GM18861 (cell line): ENCODE measurements around the gene FUNDC2.
A peak's percentile ranks its signal among the peaks of the same experiment; 100 is the strongest.

Experiments used
- ATAC-seq: cut with Tn5 transposase; IDR thresholded peaks from one replicate; pipeline ENCODE4 v1.9.1; 2021; ENCODE audit not compliant: unreplicated experiment

The FUNDC2 gene

GRCh38 chrX:155023907-155024833, 2.5 kb upstream of the FUNDC2 start:
- no peak for ATAC-seq

- no peak for ATAC-seq
These were observed 271 bp upstream of the FUNDC2 start for GRCh38 chrX:155026420-155026726.

DNA sequence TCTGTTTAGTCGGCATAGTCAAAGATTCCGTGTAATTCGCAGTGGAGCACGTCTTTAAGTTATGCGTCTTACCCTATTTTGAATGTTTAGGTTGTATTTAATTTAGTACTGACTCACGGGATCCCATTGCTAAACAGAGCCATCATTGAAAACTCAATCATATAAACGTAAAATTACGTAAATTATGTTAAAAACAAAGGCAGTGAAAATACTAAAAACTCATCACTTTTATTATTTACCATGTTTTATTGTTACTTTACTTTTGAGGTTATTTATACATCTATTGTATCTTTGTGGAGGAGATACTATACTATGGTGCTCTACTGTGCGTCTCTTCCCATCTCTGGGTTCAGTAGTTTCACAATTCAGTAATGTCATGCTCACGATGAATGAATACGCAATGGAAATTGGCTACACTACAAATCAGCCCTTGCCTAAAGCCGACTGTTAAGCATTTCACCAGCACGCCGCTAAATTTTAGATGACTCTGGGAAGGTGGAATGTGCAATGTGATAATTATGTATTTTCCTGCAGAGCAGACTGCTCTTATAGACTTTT, 944 bp downstream of the FUNDC2 start:
- no peak for ATAC-seq

- no peak for ATAC-seq
These were observed 1.5 kb downstream of the FUNDC2 start for GRCh38 chrX:155028129-155028528.

- ATAC-seq = no peak
These were observed 2.2 kb downstream of the FUNDC2 start for GRCh38 chrX:155028877-155029291.

DNA sequence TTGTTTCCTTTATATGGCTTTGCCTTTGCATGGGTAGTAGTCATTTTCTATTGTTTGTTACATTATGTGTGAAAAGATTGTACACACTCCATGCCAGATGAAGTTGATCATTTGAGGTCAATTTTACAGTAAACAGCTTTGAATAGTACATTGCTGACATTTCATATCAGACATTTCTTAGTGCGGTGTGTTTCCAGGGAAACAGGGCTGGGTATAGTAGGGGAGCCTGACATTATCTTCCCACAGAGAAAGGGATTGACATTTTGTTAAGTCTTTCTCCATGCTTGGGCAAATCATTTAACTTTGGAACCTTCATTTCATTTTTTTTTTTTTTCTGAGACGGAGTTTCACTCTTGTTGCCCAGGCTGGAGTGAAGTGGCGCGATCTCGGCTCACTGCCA, 5.0 kb downstream of the FUNDC2 start:
- ATAC-seq = no peak

- ATAC-seq = no peak
These were observed 9.0 kb downstream of the FUNDC2 start for GRCh38 chrX:155035688-155036087.

- ATAC-seq = no peak
These were observed 19.6 kb downstream of the FUNDC2 start for GRCh38 chrX:155046129-155046810.

GRCh38 chrX:155046811-155047528, 20.3 kb downstream of the FUNDC2 start:
- ATAC-seq = no peak

- ATAC-seq = no peak
These were observed 22.5 kb downstream of the FUNDC2 start for GRCh38 chrX:155048977-155049619.

- ATAC-seq = no peak
These were observed 26.3 kb downstream of the FUNDC2 start for GRCh38 chrX:155052738-155053498.

DNA sequence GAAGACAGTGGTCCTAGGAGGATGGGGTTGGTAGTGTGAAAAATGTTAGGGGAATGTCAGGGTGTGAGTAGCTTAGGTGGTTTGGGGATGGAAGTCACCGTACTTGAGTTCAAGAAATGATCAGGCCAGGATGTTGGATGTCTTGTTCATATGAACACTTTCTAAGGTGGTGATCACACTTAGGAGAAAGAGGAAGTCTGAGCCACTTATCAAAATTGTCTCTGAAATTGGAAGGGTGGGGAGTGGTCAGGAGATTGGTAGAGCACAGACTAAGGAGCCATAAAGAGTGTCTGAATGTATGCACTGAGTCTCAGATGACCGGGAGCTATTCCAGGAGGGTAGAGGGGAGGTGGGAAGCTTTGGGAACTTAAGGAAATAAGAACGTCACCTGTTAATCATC, 27.0 kb downstream of the FUNDC2 start:
- no peak for ATAC-seq

- ATAC-seq = no peak
These were observed 27.6 kb downstream of the FUNDC2 start for GRCh38 chrX:155054255-155054654.

DNA sequence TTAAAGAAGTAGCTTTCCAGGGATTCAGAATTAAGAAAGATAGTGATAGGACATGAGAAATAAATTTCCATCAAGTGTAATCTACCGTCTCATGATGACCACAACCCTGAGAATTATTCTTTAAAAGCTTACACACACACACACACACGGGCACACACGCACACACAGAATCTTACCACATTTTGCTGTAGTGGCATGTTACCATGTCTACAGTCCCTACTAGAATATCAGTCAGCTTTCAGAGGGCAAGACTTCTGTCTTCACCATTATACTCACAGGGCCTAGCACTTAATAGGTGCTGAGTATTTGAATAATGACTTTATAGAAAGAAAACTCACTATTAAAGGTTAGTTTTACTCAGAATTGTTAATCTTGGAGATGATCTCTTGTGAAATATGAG, 28.9 kb downstream of the FUNDC2 start:
- no peak for ATAC-seq

DNA sequence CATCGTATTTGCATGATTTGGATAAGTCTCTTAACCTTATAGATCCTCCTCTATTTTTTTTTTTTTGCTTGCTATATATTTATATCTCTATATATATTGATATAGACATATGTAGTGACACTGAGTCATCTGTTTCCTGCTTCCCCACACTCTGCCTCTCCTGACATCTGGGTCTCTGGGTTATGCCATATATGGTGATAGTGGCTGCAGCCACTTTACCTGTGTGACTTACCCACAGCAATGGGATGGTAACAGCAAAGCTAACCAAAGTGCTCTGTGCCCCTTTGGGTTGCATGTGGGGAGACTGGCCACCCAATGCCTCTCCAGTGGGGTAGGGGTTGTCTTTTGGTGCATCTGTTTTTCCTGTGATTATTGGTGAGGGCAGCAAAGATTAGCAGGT, 29.8 kb downstream of the FUNDC2 start:
- ATAC-seq = no peak

- peak; percentile 81 for ATAC-seq
These were observed 30.5 kb downstream of the FUNDC2 start for GRCh38 chrX:155056877-155057792.

DNA sequence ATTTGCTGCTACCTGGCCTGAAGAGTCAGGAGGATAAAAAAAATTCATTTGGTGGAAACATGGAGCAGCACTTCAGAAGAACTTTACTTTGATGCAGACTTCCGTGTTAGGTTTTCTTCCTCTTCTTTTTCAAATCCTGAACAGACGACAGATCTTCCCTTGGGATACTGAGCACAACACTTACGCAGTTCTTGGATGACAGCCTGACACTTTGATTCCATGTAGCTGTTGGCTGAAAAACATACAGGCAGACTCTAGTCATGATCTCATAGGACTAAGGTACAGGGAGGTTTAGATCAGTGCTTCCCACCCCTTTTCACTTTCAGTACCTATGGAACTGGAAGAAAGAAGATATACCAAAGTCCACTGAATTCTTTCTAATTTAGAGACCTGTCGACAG, 35.1 kb downstream of the FUNDC2 start:
- ATAC-seq = no peak

DNA sequence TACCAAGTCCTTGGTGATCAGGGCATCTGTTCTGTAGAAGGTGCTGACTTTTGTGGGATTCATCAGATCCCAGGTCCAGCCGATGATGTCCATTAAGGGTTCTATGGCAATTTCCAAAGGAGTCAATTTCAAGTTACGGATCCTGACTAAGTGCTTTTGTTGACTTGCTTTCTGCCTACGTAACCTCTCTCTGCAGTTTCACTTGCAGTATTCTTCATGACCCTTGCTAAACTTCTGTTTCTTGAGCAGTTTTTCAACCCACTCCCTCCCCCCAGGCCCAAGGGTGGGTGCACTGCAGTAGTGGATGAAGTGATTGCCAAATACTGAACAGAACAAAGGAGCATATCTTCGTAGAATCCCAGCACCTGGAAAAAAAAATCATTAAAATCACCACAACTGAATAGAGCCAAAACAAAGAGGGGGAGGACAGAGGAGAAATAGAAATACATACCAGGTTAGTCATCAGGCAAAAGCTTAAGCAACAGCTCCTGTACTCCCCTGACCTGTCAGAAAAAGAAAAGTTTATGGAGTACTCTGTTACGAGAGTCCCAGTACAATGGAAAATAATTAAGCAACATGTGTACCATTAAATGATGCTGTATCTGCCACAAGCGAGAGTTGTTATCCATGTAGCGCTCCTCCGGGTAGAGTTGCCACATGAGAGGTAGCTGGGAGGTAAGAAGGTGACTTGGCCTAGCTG, 38.5 kb downstream of the FUNDC2 start:
- ATAC-seq = no peak

DNA sequence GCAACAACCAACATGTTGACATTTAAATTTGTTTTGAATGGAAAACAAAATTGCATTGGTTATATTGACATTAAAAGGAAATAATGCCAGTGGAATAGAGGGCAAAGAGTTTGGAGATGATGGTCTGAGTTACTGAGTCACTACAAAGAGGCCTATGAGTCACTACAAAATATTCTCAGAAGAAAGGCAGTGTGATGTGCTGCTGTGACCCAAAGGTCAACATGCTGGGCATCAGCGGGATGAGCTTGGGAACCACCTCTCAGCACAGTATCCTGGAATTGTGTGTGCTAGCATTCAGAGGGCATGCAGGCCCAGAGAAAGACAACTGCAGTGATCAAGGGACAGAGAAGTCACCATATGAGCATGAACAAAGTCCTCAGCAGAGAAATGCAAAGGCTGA, 41.5 kb downstream of the FUNDC2 start:
- no peak for ATAC-seq
